Measurements from ENCODE around the gene PCCA.

PCCA gene

DNA sequence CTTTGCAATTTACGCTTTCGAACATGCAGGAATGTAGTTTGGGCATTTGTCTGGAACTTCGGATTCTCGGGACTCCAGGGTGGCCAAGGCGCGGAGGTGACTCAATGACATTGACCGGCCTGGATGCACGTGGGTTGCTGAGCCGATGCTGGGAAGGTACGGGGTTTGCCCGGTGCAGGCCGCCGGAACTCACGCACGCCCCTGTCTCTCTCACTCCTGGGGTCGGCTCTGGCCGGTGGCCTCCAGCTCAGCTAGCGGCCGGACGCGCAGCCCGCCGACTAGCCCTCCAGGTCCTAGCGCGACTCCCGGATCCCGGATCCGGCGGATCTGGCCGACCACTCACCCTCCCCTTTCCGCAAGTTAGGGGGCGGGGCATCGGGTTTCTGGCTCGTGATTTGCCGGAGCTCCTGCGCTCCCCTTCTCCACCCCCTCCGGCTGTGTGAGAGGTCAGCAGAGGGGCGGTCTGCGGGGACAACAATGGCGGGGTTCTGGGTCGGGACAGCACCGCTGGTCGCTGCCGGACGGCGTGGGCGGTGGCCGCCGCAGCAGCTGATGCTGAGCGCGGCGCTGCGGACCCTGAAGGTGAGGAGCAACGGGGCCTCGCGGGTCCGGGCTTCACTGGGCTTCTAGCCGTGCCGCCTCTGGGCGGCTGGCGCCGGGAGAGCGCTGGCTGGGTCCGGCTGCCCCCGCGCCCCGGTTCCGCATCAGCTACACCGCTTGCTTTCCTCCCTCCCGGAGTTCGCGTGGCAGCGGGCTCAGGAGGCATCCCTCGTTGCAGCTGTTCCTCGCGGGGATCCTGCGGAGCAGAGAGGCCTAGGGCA lies at the start of gene PCCA:
Gene PCCA, plus strand, starts transcription at position 450 of the 821 bp plus-strand sequence. Its CDS starts 28 bp downstream, at position 478.
- DNase-seq (ENCODE audit: low spot score) = peak; percentile 98
- in situ Hi-C loops (cut with MboI; ENCODE audit: low sequenced_read_pairs, unreplicated experiment) = no loop called here

GRCh38 chr13:100039740-100040139 lies 49.2 kb upstream of the PCCA start:
- no peak for DNase-seq (ENCODE audit: low spot score)
- TF ChIP-seq, protein P1, sequence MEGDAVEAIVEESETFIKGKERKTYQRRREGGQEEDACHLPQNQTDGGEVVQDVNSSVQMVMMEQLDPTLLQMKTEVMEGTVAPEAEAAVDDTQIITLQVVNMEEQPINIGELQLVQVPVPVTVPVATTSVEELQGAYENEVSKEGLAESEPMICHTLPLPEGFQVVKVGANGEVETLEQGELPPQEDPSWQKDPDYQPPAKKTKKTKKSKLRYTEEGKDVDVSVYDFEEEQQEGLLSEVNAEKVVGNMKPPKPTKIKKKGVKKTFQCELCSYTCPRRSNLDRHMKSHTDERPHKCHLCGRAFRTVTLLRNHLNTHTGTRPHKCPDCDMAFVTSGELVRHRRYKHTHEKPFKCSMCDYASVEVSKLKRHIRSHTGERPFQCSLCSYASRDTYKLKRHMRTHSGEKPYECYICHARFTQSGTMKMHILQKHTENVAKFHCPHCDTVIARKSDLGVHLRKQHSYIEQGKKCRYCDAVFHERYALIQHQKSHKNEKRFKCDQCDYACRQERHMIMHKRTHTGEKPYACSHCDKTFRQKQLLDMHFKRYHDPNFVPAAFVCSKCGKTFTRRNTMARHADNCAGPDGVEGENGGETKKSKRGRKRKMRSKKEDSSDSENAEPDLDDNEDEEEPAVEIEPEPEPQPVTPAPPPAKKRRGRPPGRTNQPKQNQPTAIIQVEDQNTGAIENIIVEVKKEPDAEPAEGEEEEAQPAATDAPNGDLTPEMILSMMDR (IDR thresholded peaks at IDR 0.05; ENCODE audit: borderline replicate concordance, control extremely low read depth, extremely low read depth, insufficient read depth, missing control alignments) = no peak
- in situ Hi-C loops (cut with MboI; ENCODE audit: low sequenced_read_pairs, unreplicated experiment) = no loop called here

More for the DNA sequence above, at the start of gene PCCA:
- TF ChIP-seq, protein P1 (IDR thresholded peaks at IDR 0.05; ENCODE audit: borderline replicate concordance, control extremely low read depth, extremely low read depth, insufficient read depth, missing control alignments) = no peak

DNA sequence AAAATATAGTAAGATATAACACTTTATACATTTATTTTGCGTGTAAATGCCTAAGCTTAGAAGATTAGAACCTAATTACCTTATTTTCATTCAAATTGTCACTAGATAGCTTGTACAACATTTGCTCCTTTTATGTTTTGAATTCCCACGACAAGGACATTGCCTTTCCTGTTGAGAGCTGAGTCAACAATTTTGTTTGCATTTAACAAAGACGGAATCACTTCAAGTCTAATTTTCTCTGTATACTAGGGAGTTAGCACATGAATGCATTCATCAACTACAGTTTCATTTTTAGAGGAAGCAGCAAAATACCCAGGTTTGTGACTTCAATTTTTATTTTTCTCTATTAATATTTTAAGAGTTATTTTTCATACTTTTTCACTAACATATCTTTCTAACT lies 48.7 kb upstream of the PCCA start:
- in situ Hi-C loops (cut with MboI; ENCODE audit: low sequenced_read_pairs, unreplicated experiment) = no loop called here
- DNase-seq (ENCODE audit: low spot score) = no peak
- TF ChIP-seq, protein P1 (IDR thresholded peaks at IDR 0.05; ENCODE audit: borderline replicate concordance, control extremely low read depth, extremely low read depth, insufficient read depth, missing control alignments) = no peak

DNA sequence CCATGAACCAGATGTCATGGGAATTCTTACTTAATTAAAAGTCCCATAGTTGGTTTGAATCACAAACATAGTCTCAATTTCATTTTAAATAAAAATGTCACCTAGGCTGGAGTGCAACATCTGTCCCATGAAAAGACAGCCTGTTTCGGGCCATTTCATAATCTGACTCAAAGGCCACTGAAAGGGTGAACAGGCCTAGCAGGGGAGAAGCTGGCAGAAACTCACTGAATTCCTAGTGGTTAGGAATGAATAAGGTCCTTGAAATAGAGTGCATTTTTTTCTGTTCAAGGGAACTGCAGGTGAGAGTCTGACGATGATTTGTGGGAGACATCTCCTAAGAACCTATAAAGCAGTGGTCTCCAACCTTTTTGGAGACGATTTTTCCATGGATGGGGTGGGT lies 44.0 kb upstream of the PCCA start:
- no peak for DNase-seq (ENCODE audit: low spot score)
- in situ Hi-C loops (cut with MboI; ENCODE audit: low sequenced_read_pairs, unreplicated experiment) = no loop called here
- TF ChIP-seq, protein P1 (IDR thresholded peaks at IDR 0.05; ENCODE audit: borderline replicate concordance, control extremely low read depth, extremely low read depth, insufficient read depth, missing control alignments) = no peak

DNA sequence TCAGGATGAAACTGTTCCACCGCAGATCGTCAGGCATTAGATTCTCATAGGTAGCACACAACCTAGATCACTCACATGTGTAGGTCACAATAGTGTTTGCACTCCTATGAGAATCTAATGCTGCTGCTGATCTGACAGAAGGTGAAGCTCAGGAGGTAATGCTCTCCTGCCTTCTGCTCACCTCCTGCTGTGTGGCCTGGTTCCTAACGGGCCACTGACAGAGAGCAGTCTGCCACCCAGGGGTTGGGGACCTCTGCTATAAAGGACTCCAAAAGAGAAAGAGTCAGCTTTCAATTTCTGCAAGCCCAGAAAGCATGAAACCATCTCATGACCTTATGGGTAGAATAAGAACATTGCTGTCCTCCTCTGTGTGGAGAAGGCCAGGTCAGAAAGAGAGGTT lies 43.5 kb upstream of the PCCA start:
- TF ChIP-seq, protein P1 (IDR thresholded peaks at IDR 0.05; ENCODE audit: borderline replicate concordance, control extremely low read depth, extremely low read depth, insufficient read depth, missing control alignments) = no peak
- in situ Hi-C loops (cut with MboI; ENCODE audit: low sequenced_read_pairs, unreplicated experiment) = no loop called here

GRCh38 chr13:100051070-100051469 lies 37.8 kb upstream of the PCCA start:
- no peak for DNase-seq (ENCODE audit: low spot score)
- TF ChIP-seq, protein P1 (IDR thresholded peaks at IDR 0.05; ENCODE audit: borderline replicate concordance, control extremely low read depth, extremely low read depth, insufficient read depth, missing control alignments) = no peak
- in situ Hi-C loops (cut with MboI; ENCODE audit: low sequenced_read_pairs, unreplicated experiment) = no loop called here

More for the DNA sequence above, 43.5 kb upstream of the PCCA start:
- no peak for DNase-seq (ENCODE audit: low spot score)

Data from GM13976 (cell line).